Activated CD8-positive, alpha-beta T cell treated with anti-CD3 and anti-CD28 coated beads for 36 hours (primary cell): Measurements from ENCODE around the gene ATF5. TPM values are rescaled to one million over a fixed set of nuclear protein-coding genes. Genes with fewer than 3 reads are reported as not detected.

Experiments
- ATAC-seq: fragments of 200-7000 bp; cut with Tn5 transposase; one replicate; pipeline ENCODE4 v1.10.0; 2021; ENCODE audit warnings: mild to moderate bottlenecking, moderate library complexity
- CTCF ChIA-PET: fragments of 350-600 bp; sonication (Branson Sonifier 250); formaldehyde crosslinking; loops from one replicate; lab custom pipeline; 2021; ENCODE audit warnings: antibody characterized with exemption; lab: Charles Lee
- POLR2A ChIA-PET: fragments of 350-600 bp; sonication (Branson Sonifier 250); formaldehyde crosslinking; loops from one replicate; lab custom pipeline; 2021; ENCODE audit warnings: antibody characterized with exemption; lab: Charles Lee
- DNase-seq: peaks from one replicate; pipeline ENCODE4 v3.0.0-alpha.2; 2020
- H3K27ac Mint-ChIP-seq: one replicate; pipeline ENCODE4 v1.8.0; 2021; ENCODE audit warnings: mild to moderate bottlenecking, mixed read lengths
- H3K27me3 Mint-ChIP-seq: one replicate; pipeline ENCODE4 v1.8.0; 2021; ENCODE audit warnings: mixed read lengths
- H3K36me3 Mint-ChIP-seq: one replicate; pipeline ENCODE4 v1.8.0; 2021; ENCODE audit warnings: low read depth, mixed read lengths
- H3K4me1 Mint-ChIP-seq: one replicate; pipeline ENCODE4 v1.8.0; 2021; ENCODE audit warnings: low read depth, mixed read lengths
- H3K4me3 Mint-ChIP-seq: one replicate; pipeline ENCODE4 v1.8.0; 2021; ENCODE audit warnings: mild to moderate bottlenecking, moderate library complexity, mixed read lengths
- H3K9me3 Mint-ChIP-seq: one replicate; pipeline ENCODE4 v1.8.0; 2021; ENCODE audit warnings: mixed read lengths
- intact Hi-C: fragments of 100-400 bp; cut with micrococcal nuclease; formaldehyde crosslinking; loops from one replicate; pipeline ENCODE4 v1.10.0; 2022
- total RNA-seq, 2 experiments: library from RNA; stranded (reverse); gene quantifications; one replicate each; pipeline ENCODE4 v1.2.3, GENCODE V29; 2021
- TF ChIP-seq, protein P1 (sequence below): fragments of 200-600 bp; IDR thresholded peaks from one replicate; pipeline ENCODE4 v1.8.0; 2022; ENCODE audit warnings: antibody characterized with exemption, mild to moderate bottlenecking

The ATF5 gene
- total RNA-seq, 2 experiments from 2014 or later: 11.8 TPM

DNA sequence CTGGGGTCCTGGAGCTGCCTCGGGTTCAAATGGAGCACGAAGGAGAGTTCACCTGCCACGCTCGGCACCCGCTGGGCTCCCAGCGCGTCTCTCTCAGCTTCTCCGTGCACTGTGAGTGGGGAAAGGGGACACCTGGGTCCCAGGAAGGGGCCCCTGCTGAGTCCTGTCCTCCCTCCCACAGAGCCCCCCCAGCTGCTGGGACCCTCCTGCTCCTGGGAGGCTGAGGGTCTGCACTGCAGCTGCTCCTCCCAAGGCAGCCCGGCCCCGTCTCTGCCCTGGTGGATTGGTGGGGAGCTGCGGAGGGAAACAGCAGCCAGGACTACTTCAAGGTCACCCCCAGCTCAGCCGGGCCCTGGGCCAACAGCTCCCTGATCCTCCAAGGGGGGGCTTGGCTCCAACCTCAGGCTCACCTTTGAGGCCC, 43.0 kb downstream of the ATF5 start:
- H3K9me3 Mint-ChIP-seq: no peaks in the 10 kb centered on the region
- H3K4me3 Mint-ChIP-seq: no peak overlapping the region
- TF ChIP-seq, protein P1, sequence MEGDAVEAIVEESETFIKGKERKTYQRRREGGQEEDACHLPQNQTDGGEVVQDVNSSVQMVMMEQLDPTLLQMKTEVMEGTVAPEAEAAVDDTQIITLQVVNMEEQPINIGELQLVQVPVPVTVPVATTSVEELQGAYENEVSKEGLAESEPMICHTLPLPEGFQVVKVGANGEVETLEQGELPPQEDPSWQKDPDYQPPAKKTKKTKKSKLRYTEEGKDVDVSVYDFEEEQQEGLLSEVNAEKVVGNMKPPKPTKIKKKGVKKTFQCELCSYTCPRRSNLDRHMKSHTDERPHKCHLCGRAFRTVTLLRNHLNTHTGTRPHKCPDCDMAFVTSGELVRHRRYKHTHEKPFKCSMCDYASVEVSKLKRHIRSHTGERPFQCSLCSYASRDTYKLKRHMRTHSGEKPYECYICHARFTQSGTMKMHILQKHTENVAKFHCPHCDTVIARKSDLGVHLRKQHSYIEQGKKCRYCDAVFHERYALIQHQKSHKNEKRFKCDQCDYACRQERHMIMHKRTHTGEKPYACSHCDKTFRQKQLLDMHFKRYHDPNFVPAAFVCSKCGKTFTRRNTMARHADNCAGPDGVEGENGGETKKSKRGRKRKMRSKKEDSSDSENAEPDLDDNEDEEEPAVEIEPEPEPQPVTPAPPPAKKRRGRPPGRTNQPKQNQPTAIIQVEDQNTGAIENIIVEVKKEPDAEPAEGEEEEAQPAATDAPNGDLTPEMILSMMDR: no peak
- H3K27ac Mint-ChIP-seq: no peak overlapping the region
- peaks cover 3% of the 10 kb centered on the region for H3K36me3 Mint-ChIP-seq
- no peaks in the 10 kb centered on the region for H3K4me1 Mint-ChIP-seq
- POLR2A ChIA-PET: no interaction called here
- peaks cover 6% of the 10 kb centered on the region for H3K27me3 Mint-ChIP-seq
- CTCF ChIA-PET: no interaction called here
- intact Hi-C loops: no loop called here
- ATAC-seq: no peak
- no peak for DNase-seq

DNA sequence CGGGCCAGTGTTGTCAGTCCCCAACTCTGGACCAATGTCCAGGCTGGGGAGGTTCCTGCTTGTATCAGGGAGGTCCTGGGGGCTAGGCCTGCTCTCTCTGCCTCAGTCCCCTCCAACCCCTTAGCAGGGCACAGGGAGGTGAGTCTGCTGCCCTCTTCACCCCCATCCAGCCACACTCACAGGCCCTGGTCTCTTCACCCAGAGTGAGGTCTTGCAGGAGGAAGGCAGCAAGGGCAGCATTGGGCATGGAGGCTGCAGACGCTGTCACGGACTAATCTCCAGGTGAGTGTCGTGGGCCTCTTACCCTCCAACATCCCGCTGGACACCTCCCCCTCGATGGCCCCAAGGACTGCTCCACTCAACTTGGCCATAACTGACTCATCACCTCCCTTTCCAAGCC, 43.8 kb downstream of the ATF5 start:
- Mint-ChIP-seq H3K4me3 (no peak overlapping the region), H3K36me3 (peaks cover 3% of the 10 kb centered on the region), H3K27me3 (peaks cover 4% of the 10 kb centered on the region), H3K4me1 (no peaks in the 10 kb centered on the region), H3K27ac (no peak overlapping the region), H3K9me3 (no peaks in the 10 kb centered on the region)
- ATAC-seq: no peak
- ChIA-PET CTCF (no interaction called here), POLR2A (no interaction called here)
- DNase-seq: no peak
- intact Hi-C loops: no loop called here
- TF ChIP-seq, protein P1: no peak

DNA sequence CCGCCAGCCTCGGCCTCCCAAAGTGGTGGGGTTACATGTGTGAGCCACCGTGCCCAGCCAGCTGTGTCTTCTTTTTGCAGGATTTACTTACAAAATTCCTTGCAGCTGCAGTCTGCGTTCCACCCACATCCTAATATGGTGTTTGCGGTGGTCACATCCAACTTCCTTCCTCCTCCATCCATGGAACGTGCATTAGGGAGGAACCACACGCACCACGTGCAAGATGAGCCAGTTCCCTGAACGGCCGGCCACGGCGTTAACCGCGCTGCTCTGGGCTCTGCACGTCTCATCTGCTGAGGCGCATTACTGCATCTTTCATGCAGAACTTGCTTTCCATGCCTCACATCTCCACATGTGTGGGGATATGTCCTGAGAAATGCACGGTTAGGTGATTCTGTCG, 45.0 kb downstream of the ATF5 start:
- no peak for ATAC-seq
- intact Hi-C loops: no loop called here
- H3K9me3 Mint-ChIP-seq: no peaks in the 10 kb centered on the region
- H3K4me3 Mint-ChIP-seq: no peak overlapping the region
- no peak for DNase-seq
- ChIA-PET CTCF (interaction anchor here (1.8 kb wide), 1 partner anchor 36 kb away, joined by 3 read pairs; no protein-coding TSS in a partner anchor), POLR2A (no interaction called here)
- no peak overlapping the region for H3K27ac Mint-ChIP-seq
- no peaks in the 10 kb centered on the region for H3K4me1 Mint-ChIP-seq
- TF ChIP-seq, protein P1: no peak
- peaks cover 5% of the 10 kb centered on the region for H3K36me3 Mint-ChIP-seq
- peaks cover 2% of the 10 kb centered on the region for H3K27me3 Mint-ChIP-seq

DNA sequence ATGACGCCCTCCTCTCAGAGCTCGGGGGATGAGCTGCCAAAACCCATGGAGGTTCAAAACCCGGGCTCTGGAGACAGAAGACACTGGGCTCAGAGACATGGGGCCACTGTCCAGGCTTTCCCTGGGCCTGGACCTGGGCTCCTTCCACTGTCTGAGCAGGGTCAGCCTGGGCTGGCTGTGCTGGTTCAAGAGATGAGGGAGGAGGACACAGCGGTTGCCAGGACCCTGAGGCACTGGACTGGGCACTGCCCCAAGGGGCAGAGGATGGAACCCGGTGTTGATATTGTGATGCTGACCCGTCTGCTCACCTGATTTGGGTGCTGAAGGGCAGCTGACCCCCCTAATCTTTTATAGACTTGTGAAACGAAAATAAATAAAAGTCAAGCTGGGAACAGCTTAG, 46.0 kb downstream of the ATF5 start:
- TF ChIP-seq, protein P1: no peak
- no peak for ATAC-seq
- intact Hi-C loops: no loop called here
- Mint-ChIP-seq H3K4me1 (no peaks in the 10 kb centered on the region), H3K9me3 (no peaks in the 10 kb centered on the region), H3K27ac (no peak overlapping the region), H3K27me3 (no peaks in the 10 kb centered on the region), H3K36me3 (peaks cover 5% of the 10 kb centered on the region), H3K4me3 (no peak overlapping the region)
- CTCF ChIA-PET: interaction anchor here (1.8 kb wide), 1 partner anchor 37 kb away, joined by 3 read pairs; no protein-coding TSS in a partner anchor
- no peak for DNase-seq
- POLR2A ChIA-PET: interaction anchor here (1.0 kb wide), 1 partner anchor 20 kb away, joined by 3 read pairs; no protein-coding TSS in a partner anchor

DNA sequence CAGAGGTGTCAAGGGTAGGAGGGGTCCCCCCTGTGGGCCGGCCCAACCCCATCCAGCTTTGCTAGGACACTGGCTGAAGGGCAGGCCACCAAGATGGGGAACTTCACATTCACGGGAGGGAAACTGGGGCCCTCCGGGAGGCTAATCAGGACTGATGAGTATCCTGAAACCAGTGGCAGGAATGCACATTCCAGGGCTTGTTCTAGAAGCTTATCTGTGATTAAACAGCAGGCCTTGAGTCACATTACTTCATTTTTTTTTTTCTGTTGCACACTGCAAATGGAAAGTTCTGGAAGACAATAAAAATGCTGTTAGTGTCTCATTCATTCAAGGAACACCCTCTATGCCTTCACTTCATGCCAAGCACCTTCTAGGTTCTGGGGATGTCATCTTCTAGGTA, 47.5 kb downstream of the ATF5 start:
- peaks cover 6% of the 10 kb centered on the region for H3K36me3 Mint-ChIP-seq
- no peak overlapping the region for H3K27ac Mint-ChIP-seq
- ChIA-PET CTCF (interaction anchor here (0.7 to 1.2 kb wide), 2 partner anchors 8 to 55 kb away, joined by 3 read pairs; no protein-coding TSS in a partner anchor), POLR2A (interaction anchor here (0.6 to 0.9 kb wide), 2 partner anchors 46 to 94 kb away, joined by 3 read pairs; no protein-coding TSS in a partner anchor)
- TF ChIP-seq, protein P1: no peak
- no peaks in the 10 kb centered on the region for H3K27me3 Mint-ChIP-seq
- no peaks in the 10 kb centered on the region for H3K4me1 Mint-ChIP-seq
- no peaks in the 10 kb centered on the region for H3K9me3 Mint-ChIP-seq
- ATAC-seq (no peak), DNase-seq (no peak)
- intact Hi-C loops: no loop called here
- no peak overlapping the region for H3K4me3 Mint-ChIP-seq
